Astrocyte of the cerebellum (primary cell): ENCODE data around the gene CDC123.

ENCODE experiments used
- DNase-seq: peaks from one replicate; pipeline ENCODE4 v3.0.0-alpha.2; 2011; ENCODE audit warnings: low read depth
- H3K4me3 ChIP-seq: 2 replicates; pipeline ENCODE4 v1.5.1; 2011; ENCODE audit warnings: mild to moderate bottlenecking, low read depth, low read length, moderate library complexity
- CTCF ChIP-seq: IDR thresholded peaks from 2 replicates; pipeline ENCODE4 v1.5.1; 2012; ENCODE audit warnings: low read length, low read depth, moderate library complexity, mild to moderate bottlenecking; ENCODE audit errors: missing control alignments
- in situ Hi-C: cut with HindIII; loops from 2 replicates; pipeline ENCODE4 v1.10.0; 2017; ENCODE audit warnings: low sequenced_read_pairs

The CDC123 gene

GRCh38 chr10:12189426-12189825 lies 6.6 kb upstream of the CDC123 start:
- no peak for TF ChIP-seq CTCF
- no peak for DNase-seq
- no peak overlapping the region for H3K4me3 ChIP-seq
- in situ Hi-C loops = no loop called here

DNA sequence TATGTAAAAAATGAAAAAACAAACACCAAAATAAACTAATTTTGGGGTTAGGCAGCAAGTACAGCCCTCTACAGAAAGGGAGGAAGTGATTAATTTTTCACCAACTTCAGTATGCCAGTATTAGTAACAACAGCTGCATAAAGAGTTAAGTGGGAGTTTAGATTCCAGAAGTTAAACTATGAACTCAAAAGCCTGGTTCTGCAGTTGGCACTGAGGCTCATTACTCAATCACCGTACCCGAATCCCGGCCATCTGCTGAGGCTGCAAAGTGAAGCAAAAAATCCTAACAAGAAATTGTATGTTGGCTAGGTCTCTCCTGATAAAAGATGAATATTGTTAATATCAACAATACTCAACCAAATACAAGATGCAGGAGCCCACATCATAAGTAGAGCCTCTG lies 4.3 kb upstream of the CDC123 start:
- TF ChIP-seq CTCF = no peak
- no peak overlapping the region for H3K4me3 ChIP-seq
- in situ Hi-C loops = no loop called here
- DNase-seq = no peak

GRCh38 chr10:12193193-12193592 lies 2.8 kb upstream of the CDC123 start:
- no peak for TF ChIP-seq CTCF
- no peak for DNase-seq
- in situ Hi-C loops = no loop called here
- H3K4me3 ChIP-seq = no peak overlapping the region

DNA sequence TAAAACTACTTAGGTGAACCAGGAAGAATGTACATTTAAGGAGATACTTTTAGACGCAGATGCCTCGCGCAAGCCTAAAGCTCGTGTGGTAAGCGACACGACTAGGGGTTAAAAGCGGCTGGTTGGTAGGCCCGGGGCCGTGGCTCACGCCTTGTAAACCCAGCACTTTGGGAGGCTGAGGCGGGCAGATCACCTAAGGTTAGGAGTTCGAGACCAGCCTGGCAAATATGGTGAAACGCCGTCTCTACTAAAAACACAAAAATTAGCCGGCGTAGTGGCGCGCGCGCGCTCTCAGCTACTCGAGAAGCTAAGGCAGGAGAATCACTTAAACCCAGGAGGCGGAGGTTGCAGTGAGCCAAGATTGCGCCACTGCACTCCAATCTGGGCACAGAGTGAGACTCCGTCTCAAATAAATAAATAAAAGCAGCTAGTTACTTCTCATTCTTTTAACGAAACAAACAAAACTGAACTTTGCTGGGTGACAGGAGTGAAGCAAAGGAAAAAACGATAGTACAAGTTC lies 1.2 kb upstream of the CDC123 start:
- H3K4me3 ChIP-seq = peak overlapping the region; percentile 93
- in situ Hi-C loops = no loop called here
- TF ChIP-seq CTCF = no peak
- no peak for DNase-seq

DNA sequence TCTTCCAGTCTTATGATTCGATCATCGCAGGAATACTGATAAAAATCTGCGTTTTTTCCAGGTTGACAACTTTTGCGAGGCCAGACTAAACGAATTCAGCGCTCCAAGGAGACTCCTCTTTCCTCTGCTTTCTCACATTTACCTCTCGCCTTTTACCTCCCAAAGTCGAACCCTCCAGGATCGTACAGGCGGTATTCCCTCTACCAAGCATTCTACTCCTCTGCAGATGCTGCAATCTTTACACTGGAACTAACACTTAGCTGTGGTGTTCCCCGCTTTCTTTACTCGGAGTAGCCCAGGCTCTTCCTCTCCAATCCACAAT lies 746 bp upstream of the CDC123 start:
- in situ Hi-C loops = no loop called here
- H3K4me3 ChIP-seq = peak overlapping the region; percentile 93
- no peak for DNase-seq
- no peak for TF ChIP-seq CTCF

- peak overlapping the region; percentile 93 for H3K4me3 ChIP-seq
- DNase-seq = no peak
- no peak for TF ChIP-seq CTCF
- in situ Hi-C loops = no loop called here
Measured at GRCh38 chr10:12196531-12197211, 683 bp downstream of the CDC123 start.
